ENCODE results near the gene GNAI2. TPM values are rescaled to one million over a fixed set of nuclear protein-coding genes. Genes with fewer than 3 reads are reported as not detected.
A peak's percentile ranks its signal among the peaks of the same experiment; 100 is the strongest.

The GNAI2 gene
- total RNA-seq, 2 experiments from 2014 or later, result 515 to 531 TPM

DNA sequence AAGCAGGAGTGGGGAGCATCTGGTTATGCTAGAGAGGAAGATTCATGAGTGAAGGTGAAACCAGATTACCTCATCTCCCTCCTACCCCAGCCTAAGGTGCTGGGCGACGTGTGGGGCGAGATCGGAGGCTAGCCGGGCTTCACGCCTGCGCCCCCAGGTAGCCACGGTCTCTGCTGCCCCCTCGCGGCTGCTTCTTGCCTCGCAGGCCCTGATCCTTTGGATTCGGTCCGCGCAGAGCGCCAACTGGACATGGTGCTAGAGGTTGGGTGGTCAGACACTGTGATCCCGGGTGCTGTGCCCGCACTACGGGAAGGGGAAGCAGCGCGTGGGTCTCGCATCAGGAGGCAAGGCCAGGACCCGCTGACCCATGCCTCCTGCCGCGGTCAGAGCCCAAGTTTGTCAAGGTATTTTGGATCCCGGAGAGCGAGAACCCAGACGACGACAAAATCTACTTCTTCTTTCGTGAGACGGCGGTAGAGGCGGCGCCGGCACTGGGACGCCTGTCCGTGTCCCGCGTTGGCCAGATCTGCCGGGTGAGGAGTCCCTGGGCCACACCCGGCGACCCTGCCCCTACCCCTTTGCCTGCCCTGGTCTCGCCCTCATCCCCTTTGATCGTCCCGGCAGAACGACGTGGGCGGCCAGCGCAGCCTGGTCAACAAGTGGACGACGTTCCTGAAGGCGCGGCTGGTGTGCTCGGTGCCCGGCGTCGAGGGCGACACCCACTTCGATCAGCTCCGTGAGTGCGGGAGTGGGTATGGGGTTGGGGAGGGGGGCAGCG lies 37.1 kb downstream of the GNAI2 start:
- H3K4me1 Mint-ChIP-seq (ENCODE audit: low read depth), result peaks cover 34% of the 10 kb centered on the region
- POLR2A ChIA-PET, result interaction anchor here (1.0 kb wide), 1 partner anchor 45 kb away, joined by 3 read pairs; no protein-coding TSS in a partner anchor
- no peaks in the 10 kb centered on the region for H3K36me3 Mint-ChIP-seq (ENCODE audit: low read depth)
- peak overlapping the region; percentile 52 for H3K27ac Mint-ChIP-seq
- H3K9me3 Mint-ChIP-seq (ENCODE audit: insufficient read depth), result no peaks in the 10 kb centered on the region
- peaks cover 40% of the 10 kb centered on the region for H3K27me3 Mint-ChIP-seq (ENCODE audit: low read depth)
- peak overlapping the region; percentile 72 for H3K4me3 Mint-ChIP-seq
- peak; percentile 93 for DNase-seq
- CTCF ChIA-PET, result interaction anchor here (0.6 to 2.6 kb wide), 7 partner anchors 13 to 81 kb away, joined by 3 to 13 read pairs (median 4); partner anchors contain the start of genes GNAT1 and IFRD2
- ATAC-seq, result peak; percentile 90

DNA sequence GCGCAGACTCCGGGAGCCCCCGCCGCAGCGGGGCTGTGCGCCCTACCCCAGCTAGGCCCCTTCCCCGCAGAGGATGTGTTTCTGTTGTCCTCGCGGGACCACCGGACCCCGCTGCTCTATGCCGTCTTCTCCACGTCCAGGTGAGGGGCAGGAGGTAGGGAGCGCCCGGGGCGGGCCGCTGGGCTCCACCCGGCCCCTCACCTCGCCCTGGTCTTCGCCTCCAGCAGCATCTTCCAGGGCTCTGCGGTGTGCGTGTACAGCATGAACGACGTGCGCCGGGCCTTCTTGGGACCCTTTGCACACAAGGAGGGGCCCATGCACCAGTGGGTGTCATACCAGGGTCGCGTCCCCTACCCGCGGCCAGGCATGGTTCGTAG lies 37.7 kb downstream of the GNAI2 start:
- no peak for DNase-seq
- ChIA-PET POLR2A (no interaction called here), CTCF (interaction anchor here (0.6 to 1.7 kb wide), 6 partner anchors 13 to 82 kb away, joined by 3 to 6 read pairs (median 4); partner anchors contain the start of genes GNAI2, GNAT1 and IFRD2)
- no peak overlapping the region for H3K4me3 Mint-ChIP-seq
- H3K9me3 Mint-ChIP-seq (ENCODE audit: insufficient read depth), result no peaks in the 10 kb centered on the region
- H3K27ac Mint-ChIP-seq, result no peak overlapping the region
- H3K27me3 Mint-ChIP-seq (ENCODE audit: low read depth), result peaks cover 42% of the 10 kb centered on the region
- no peak for ATAC-seq
- H3K36me3 Mint-ChIP-seq (ENCODE audit: low read depth), result no peaks in the 10 kb centered on the region
- peaks cover 34% of the 10 kb centered on the region for H3K4me1 Mint-ChIP-seq (ENCODE audit: low read depth)

DNA sequence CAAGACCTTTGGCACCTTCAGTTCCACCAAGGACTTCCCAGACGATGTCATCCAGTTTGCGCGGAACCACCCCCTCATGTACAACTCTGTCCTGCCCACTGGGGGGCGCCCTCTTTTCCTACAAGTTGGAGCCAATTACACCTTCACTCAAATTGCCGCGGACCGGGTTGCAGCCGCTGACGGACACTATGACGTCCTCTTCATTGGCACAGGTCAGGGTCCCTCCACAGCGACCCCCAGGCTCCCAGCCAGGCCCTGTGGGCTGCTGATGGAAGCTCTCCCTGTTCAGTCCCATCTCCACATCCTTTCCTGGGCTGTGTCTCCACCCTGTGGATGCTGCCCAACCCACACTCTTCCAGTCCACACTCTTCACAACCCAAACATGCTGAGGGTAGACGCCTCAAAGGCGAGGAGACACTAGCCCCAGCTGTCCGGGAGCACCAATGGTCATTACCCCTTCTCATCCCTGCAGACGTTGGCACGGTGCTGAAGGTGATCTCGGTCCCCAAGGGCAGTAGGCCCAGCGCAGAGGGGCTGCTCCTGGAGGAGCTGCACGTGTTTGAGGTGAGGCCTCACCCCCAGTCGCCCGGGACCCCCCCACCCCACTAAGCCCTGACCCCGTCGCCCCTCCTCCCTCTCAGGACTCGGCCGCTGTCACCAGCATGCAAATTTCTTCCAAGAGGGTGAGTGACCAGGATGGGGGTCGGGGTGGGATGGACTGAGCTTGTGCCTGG lies 38.5 kb downstream of the GNAI2 start:
- Mint-ChIP-seq H3K36me3 (ENCODE audit: low read depth) (no peaks in the 10 kb centered on the region), H3K4me1 (ENCODE audit: low read depth) (peaks cover 34% of the 10 kb centered on the region), H3K4me3 (peak overlapping the region; percentile 58), H3K9me3 (ENCODE audit: insufficient read depth) (no peaks in the 10 kb centered on the region), H3K27ac (peak overlapping the region; percentile 26), H3K27me3 (ENCODE audit: low read depth) (peaks cover 43% of the 10 kb centered on the region)
- DNase-seq (peak; percentile 86), ATAC-seq (peak; percentile 37)
- ChIA-PET CTCF (interaction anchor here (0.6 to 3.8 kb wide), 15 partner anchors 16 to 84 kb away, joined by 3 to 17 read pairs (median 4); partner anchors contain the start of genes GNAI2 and IFRD2), POLR2A (interaction anchor here (1.1 kb wide), 1 partner anchor 24 kb away, joined by 3 read pairs; no protein-coding TSS in a partner anchor)

DNA sequence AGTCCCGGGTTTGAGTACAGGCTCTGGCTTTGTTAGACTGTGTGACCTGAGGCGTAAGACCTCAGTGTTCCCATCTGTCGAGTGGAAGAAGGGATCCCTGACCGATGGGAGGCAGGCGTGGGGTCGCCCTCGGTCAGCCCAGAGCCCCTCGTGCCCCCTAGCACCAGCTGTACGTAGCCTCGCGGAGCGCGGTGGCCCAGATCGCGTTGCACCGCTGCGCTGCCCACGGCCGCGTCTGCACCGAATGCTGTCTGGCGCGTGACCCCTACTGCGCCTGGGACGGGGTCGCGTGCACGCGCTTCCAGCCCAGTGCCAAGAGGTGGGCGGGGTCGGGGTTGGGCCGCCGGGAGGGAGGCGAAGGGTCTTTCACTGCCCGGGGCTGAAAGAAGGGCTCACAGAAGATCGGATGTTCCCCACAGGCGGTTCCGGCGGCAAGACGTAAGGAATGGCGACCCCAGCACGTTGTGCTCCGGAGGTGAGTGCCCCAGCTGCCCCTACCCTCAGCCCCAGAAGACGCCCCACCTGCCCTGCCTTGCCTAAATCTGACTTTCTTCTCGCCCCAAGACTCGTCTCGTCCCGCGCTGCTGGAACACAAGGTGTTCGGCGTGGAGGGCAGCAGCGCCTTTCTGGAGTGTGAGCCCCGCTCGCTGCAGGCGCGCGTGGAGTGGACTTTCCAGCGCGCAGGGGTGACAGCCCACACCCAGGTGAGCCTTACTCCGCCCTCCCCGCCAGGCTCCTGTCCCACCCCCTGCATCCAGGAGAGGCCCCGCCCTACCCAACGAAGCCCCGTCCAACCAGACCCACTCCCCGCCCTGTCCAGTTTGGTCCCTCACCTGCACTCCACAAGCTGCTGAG lies 39.4 kb downstream of the GNAI2 start:
- ChIA-PET CTCF (interaction anchor here (0.6 to 3.8 kb wide), 16 partner anchors 17 to 85 kb away, joined by 3 to 17 read pairs (median 4); partner anchors contain the start of genes GNAI2 and IFRD2), POLR2A (interaction anchor here (1.1 kb wide), 1 partner anchor 23 kb away, joined by 3 read pairs; no protein-coding TSS in a partner anchor)
- H3K4me3 Mint-ChIP-seq, result no peak overlapping the region
- H3K36me3 Mint-ChIP-seq (ENCODE audit: low read depth), result no peaks in the 10 kb centered on the region
- no peak for DNase-seq
- ATAC-seq, result no peak
- H3K27ac Mint-ChIP-seq, result no peak overlapping the region
- no peaks in the 10 kb centered on the region for H3K9me3 Mint-ChIP-seq (ENCODE audit: insufficient read depth)
- peaks cover 34% of the 10 kb centered on the region for H3K4me1 Mint-ChIP-seq (ENCODE audit: low read depth)
- H3K27me3 Mint-ChIP-seq (ENCODE audit: low read depth), result peaks cover 43% of the 10 kb centered on the region

DNA sequence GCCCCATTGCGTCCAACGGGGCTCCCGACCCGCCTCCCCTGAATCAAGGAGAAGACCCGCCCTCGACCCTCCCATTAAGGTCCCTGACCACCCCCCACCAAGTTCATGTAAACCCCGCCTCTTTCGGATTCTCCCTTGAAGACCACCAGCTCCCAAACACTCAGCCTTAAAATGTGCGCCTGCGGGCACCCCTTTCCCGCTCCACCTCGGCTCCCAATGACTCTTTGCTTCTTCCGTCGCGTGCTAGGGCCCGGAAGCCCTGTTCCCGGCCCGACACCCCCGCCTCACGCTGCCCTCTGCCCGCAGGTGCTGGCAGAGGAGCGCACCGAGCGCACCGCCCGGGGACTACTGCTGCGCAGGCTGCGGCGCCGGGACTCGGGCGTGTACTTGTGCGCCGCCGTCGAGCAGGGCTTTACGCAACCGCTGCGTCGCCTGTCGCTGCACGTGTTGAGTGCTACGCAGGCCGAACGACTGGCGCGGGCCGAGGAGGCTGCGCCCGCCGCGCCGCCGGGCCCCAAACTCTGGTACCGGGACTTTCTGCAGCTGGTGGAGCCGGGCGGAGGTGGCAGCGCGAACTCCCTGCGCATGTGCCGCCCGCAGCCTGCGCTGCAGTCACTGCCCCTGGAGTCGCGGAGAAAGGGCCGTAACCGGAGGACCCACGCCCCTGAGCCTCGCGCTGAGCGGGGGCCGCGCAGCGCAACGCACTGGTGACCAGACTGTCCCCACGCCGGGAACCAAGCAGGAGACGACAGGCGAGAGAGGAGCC lies 40.2 kb downstream of the GNAI2 start:
- no peak overlapping the region for H3K4me3 Mint-ChIP-seq
- ATAC-seq, result no peak
- CTCF ChIA-PET, result interaction anchor here (0.8 to 3.8 kb wide), 5 partner anchors 16 to 52 kb away, joined by 3 to 17 read pairs (median 3); partner anchors contain the start of gene TUSC2

DNA sequence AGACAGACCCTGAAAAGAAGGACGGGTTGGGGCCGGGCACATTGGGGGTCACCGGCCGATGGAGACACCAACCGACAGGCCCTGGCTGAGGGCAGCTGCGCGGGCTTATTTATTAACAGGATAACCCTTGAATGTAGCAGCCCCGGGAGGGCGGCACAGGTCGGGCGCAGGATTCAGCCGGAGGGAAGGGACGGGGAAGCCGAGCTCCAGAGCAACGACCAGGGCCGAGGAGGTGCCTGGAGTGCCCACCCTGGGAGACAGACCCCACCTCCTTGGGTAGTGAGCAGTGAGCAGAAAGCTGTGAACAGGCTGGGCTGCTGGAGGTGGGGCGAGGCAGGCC lies 40.7 kb downstream of the GNAI2 start:
- CTCF ChIA-PET, result interaction anchor here (0.8 to 3.8 kb wide), 5 partner anchors 17 to 52 kb away, joined by 3 to 17 read pairs (median 9); partner anchors contain the start of gene TUSC2
- Mint-ChIP-seq H3K4me3 (no peak overlapping the region), H3K9me3 (ENCODE audit: insufficient read depth) (no peaks in the 10 kb centered on the region), H3K36me3 (ENCODE audit: low read depth) (no peaks in the 10 kb centered on the region), H3K4me1 (ENCODE audit: low read depth) (peaks cover 30% of the 10 kb centered on the region), H3K27ac (no peak overlapping the region), H3K27me3 (ENCODE audit: low read depth) (peaks cover 43% of the 10 kb centered on the region)
- ATAC-seq (no peak), DNase-seq (no peak)
- POLR2A ChIA-PET, result interaction anchor here (1.1 kb wide), 1 partner anchor 30 kb away, joined by 5 read pairs; no protein-coding TSS in a partner anchor

More for the DNA sequence above, 40.2 kb downstream of the GNAI2 start:
- Mint-ChIP-seq H3K36me3 (ENCODE audit: low read depth) (no peaks in the 10 kb centered on the region), H3K4me1 (ENCODE audit: low read depth) (peaks cover 34% of the 10 kb centered on the region), H3K27me3 (ENCODE audit: low read depth) (peaks cover 43% of the 10 kb centered on the region), H3K27ac (no peak overlapping the region), H3K9me3 (ENCODE audit: insufficient read depth) (no peaks in the 10 kb centered on the region)
- DNase-seq, result peak; percentile 55
- POLR2A ChIA-PET, result no interaction called here

DNA sequence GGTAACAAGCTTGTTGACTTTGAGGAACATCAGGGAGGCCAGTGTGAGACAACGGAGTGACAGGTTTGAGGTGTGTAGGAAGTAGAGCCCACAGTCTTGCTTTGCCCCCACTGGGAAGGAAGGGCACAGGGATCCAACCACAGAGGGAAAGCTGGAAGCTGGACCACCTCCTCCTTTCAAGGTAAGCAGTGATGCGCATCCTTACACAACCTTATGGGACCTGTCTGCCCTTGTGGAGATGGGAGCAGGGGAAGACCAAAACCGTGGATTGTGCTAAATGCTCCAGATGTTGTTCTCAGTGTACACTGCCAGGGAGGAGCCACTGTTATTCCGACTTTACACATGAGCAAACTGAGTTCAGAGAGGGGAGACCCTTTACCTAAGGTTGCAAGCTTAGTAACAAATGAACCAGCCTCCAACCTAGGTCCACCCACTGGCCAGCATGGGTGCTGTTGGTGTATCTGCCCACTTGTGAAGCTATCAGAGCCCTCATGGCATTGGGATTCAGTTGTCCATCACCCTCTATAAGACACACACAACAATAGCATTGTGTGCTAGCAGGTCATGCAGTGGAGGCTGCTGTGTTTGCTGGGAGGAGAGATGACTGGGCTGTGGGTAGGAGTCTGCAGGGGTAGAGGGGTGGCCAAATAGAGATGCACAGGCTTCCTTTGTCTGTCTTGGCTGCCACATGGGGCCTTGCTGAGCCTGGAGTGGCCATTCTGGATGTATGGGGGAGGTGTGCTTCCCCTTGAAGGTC lies 42.3 kb downstream of the GNAI2 start:
- H3K27ac Mint-ChIP-seq, result no peak overlapping the region
- POLR2A ChIA-PET, result interaction anchor here (1.2 kb wide), 1 partner anchor 82 kb away, joined by 3 read pairs; no protein-coding TSS in a partner anchor

DNA sequence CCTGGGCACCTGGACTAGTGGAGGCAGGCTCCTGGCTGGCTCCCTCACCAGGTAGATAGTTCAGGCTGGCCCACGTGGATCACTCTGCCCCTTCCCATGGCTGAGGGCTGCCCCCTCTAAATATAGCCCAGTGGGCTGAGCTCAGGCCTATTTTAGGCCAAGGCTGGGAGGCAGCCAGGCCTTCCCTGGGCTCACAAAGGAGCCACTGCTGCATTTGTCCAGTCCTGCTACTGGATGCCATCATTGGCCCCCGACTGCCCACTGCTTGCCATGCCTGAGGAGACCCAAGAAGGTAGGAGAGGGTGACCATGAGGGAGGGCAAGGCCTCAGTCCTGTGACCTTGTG lies 42.8 kb downstream of the GNAI2 start, which contains the start of gene LSMEM2:
LSMEM2 (plus strand) TSS at position 208 of the 345 bp plus-strand sequence; CDS start at position 235, 27 bp downstream.
- Mint-ChIP-seq H3K36me3 (ENCODE audit: low read depth) (no peaks in the 10 kb centered on the region), H3K27me3 (ENCODE audit: low read depth) (peaks cover 38% of the 10 kb centered on the region), H3K4me1 (ENCODE audit: low read depth) (peaks cover 20% of the 10 kb centered on the region), H3K9me3 (ENCODE audit: insufficient read depth) (no peaks in the 10 kb centered on the region), H3K27ac (no peak within 1 kb of the TSS), H3K4me3 (no peak within 1 kb of the TSS)
- POLR2A ChIA-PET, result interaction anchor here (0.7 to 1.2 kb wide), 2 partner anchors 10 to 83 kb away, joined by 3 read pairs; no protein-coding TSS in a partner anchor
- no peak for DNase-seq
- CTCF ChIA-PET, result interaction anchor here (1.0 to 3.7 kb wide), 4 partner anchors 32 to 84 kb away, joined by 3 to 15 read pairs (median 9); no protein-coding TSS in a partner anchor
- ATAC-seq, result no peak

More for the DNA sequence above, 42.3 kb downstream of the GNAI2 start:
- no peaks in the 10 kb centered on the region for H3K9me3 Mint-ChIP-seq (ENCODE audit: insufficient read depth)
- no peaks in the 10 kb centered on the region for H3K36me3 Mint-ChIP-seq (ENCODE audit: low read depth)
- CTCF ChIA-PET, result interaction anchor here (1.0 to 3.7 kb wide), 4 partner anchors 32 to 53 kb away, joined by 3 to 15 read pairs (median 12); no protein-coding TSS in a partner anchor
- ATAC-seq (no peak), DNase-seq (no peak)
- no peak overlapping the region for H3K4me3 Mint-ChIP-seq
- peaks cover 39% of the 10 kb centered on the region for H3K27me3 Mint-ChIP-seq (ENCODE audit: low read depth)
- H3K4me1 Mint-ChIP-seq (ENCODE audit: low read depth), result peaks cover 22% of the 10 kb centered on the region

DNA sequence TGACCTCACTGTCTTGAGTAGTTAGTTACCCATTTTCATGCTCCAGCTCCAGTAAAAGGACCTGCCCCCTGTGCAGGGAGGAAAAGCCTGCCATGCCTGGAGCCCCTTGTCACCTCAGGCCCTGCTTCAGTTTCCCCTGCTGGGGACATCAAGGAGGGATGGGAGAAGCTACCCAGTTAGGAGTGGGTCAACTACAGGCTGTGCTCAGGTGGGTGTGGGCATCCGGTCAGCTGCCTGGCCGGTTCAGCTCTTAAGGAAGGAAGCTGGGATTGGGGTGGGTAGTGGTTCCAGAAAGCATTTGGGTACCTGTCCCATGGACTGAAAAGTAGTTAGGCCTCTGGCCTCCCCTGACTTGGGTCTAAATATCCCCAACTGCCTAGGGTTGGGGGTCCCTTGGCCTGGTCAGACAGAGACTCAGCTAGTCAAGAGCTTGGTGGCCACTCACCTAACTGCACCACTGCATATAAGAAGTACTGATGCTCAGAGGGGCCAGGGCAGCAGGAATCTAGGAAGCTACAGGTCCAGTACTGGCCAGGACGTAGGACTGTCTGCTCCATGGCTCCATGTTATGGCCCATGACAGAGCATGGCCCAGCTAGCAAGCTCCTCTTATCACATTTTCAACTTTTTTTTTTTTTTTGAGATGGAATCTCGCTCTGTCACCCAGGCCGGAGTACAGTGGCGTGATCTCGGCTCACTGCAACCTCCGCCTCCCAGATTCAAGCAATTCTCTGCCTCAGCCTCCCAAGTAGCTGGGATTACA lies 43.4 kb downstream of the GNAI2 start:
- DNase-seq (no peak), ATAC-seq (no peak)
- ChIA-PET POLR2A (interaction anchor here (0.6 to 0.7 kb wide), 2 partner anchors 10 to 18 kb away, joined by 3 to 4 read pairs; no protein-coding TSS in a partner anchor), CTCF (interaction anchor here (1.0 to 3.7 kb wide), 4 partner anchors 33 to 85 kb away, joined by 3 to 15 read pairs (median 9); no protein-coding TSS in a partner anchor)
- H3K4me1 Mint-ChIP-seq (ENCODE audit: low read depth), result peaks cover 16% of the 10 kb centered on the region
- no peaks in the 10 kb centered on the region for H3K9me3 Mint-ChIP-seq (ENCODE audit: insufficient read depth)
- H3K4me3 Mint-ChIP-seq, result no peak overlapping the region
- H3K27me3 Mint-ChIP-seq (ENCODE audit: low read depth), result peaks cover 33% of the 10 kb centered on the region
- no peak overlapping the region for H3K27ac Mint-ChIP-seq
- H3K36me3 Mint-ChIP-seq (ENCODE audit: low read depth), result no peaks in the 10 kb centered on the region
